ENCODE data around the gene ACTR1B.
"Not testable (repeated sequence)": the region's sequence is repeated elsewhere in the genome, so short reads cannot be mapped to it uniquely, and the experiment has no call there.

Gene ACTR1B

GRCh38 chr2:97645112-97645694 is 18.6 kb downstream of the ACTR1B start:
- H3K4me3 ChIP-seq (replicated peaks; ENCODE audit: low read depth, low read length) = peak overlapping the region; percentile 98
- TF ChIP-seq CTCF (IDR thresholded peaks at IDR 0.05; ENCODE audit: low read length, missing control alignments) = no peak
- peak; percentile 10 for DNase-seq (ENCODE audit: low read depth)

GRCh38 chr2:97644023-97644717 is 19.7 kb downstream of the ACTR1B start:
- H3K4me3 ChIP-seq (replicated peaks; ENCODE audit: low read depth, low read length) = no peak overlapping the region
- no peak for DNase-seq (ENCODE audit: low read depth)
- TF ChIP-seq CTCF (IDR thresholded peaks at IDR 0.05; ENCODE audit: low read length, missing control alignments) = no peak

GRCh38 chr2:97626049-97626430 is 37.8 kb downstream of the ACTR1B start:
- not testable (repeated sequence) for H3K4me3 ChIP-seq (replicated peaks; ENCODE audit: low read depth, low read length); DNase-seq (ENCODE audit: low read depth)

DNA sequence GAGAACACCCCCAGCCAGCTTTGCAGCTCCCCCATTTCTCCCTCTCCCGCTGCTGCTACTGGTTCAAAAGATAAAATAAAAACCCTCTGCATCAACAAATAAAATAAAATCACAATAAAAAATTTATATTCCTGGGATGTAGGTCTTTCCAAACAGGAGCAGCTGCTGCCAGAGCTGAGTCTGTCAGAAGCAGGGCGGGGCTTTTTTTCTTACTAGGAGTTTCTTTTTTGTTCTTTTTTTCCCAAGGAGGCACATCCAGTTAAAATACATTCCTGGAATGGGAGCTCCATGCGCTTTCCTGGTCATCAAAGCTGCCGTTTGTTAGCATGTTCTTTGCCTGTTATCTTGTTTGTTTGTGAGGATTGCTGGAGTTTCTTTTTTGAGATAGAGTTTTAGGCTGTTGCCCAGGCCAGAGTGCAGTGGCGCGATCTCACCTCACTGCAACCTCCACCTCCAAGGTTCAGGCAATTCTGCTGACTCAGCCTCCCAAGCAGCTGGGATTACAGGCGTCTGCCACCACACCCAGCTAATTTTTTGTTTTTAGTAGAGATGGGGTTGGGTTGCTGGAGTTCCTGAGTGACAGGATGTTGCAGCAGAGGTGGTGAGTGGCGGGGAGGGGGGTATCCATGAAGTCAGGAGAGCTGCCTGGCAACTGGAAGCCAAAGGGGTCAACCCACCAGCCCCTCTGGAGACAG is 38.3 kb downstream of the ACTR1B start:
- DNase-seq (ENCODE audit: low read depth); H3K4me3 ChIP-seq (replicated peaks; ENCODE audit: low read depth, low read length): not testable (repeated sequence)

DNA sequence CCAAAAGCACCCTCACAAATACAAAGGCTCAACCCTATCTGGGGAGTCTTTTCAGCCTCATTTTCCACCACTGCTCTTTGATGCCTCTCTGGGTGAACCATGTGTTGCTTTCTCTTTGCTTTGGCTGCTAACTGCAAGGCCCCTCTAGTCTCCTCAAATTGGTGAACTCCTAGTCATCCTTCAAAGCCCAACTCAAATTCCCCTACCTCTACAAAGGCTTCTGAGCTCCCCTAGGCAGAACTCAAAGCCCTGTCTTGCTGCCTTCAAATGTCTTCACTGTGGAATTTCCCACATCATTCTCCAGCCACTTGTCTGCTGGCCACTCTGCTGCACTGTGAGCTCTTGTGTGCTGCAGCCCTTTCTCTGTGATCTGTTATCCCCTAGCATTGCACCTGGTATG is 40.9 kb downstream of the ACTR1B start:
- not testable (repeated sequence) for DNase-seq (ENCODE audit: low read depth); H3K4me3 ChIP-seq (replicated peaks; ENCODE audit: low read depth, low read length)

- not testable (repeated sequence) for H3K4me3 ChIP-seq (replicated peaks; ENCODE audit: low read depth, low read length); DNase-seq (ENCODE audit: low read depth)
Observed at GRCh38 chr2:97620492-97620891, 43.4 kb downstream of the ACTR1B start.

- H3K4me3 ChIP-seq (replicated peaks; ENCODE audit: low read depth, low read length); DNase-seq (ENCODE audit: low read depth): not testable (repeated sequence)
Observed at GRCh38 chr2:97618939-97619827, 44.7 kb downstream of the ACTR1B start.

GRCh38 chr2:97617911-97618310 is 45.9 kb downstream of the ACTR1B start:
- no peak overlapping the region for H3K4me3 ChIP-seq (replicated peaks; ENCODE audit: low read depth, low read length)
- no peak for DNase-seq (ENCODE audit: low read depth)
- TF ChIP-seq CTCF (IDR thresholded peaks at IDR 0.05; ENCODE audit: low read length, missing control alignments) = no peak

- H3K4me3 ChIP-seq (replicated peaks; ENCODE audit: low read depth, low read length); DNase-seq (ENCODE audit: low read depth): not testable (repeated sequence)
Observed at GRCh38 chr2:97615746-97616145, 48.1 kb downstream of the ACTR1B start.

DNA sequence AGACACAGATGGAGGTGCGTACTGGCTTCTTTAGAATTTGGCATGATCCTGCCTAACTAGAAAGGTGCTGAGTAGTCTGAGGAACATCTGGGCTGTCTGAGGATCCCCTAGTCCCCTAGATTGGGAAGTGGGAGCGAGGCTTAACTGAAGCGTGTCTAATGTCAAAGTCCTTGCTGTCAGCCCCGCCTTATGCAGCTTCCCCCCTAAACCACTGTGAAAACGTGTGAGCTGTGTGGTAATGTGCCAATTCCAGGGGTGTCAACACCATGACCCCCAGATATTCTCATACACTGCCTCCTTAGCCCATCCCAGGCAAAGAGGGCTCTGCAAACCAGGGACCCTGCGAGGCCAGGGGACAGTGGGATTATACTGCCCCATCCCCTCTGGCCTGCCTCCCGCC is 51.9 kb downstream of the ACTR1B start:
- not testable (repeated sequence) for H3K4me3 ChIP-seq (replicated peaks; ENCODE audit: low read depth, low read length); DNase-seq (ENCODE audit: low read depth)

DNA sequence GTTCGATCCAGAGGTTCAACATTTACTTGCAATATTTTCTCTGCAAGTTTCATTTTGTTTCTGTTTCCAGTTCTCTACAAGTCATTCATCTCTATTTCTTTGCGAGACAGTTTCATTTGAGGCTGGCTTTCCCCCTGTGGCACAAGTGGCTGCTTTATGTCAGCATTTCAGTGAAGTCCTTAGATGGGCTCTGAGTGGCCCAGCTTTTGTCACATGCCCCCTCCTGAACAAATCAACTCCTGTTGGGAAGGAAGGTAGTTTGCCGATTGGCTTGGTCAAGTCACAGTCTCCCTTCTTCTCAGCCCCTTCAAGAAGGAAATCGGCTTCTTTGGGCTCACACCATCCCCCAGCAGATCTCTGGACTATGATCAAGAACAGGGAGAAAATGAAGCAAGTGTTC is 55.1 kb downstream of the ACTR1B start:
- not testable (repeated sequence) for H3K4me3 ChIP-seq (replicated peaks; ENCODE audit: low read depth, low read length); DNase-seq (ENCODE audit: low read depth)
